Measurements from ENCODE around the gene MRPL55.
A peak's percentile ranks its signal among the peaks of the same experiment; 100 is the strongest.

The MRPL55 gene

DNA sequence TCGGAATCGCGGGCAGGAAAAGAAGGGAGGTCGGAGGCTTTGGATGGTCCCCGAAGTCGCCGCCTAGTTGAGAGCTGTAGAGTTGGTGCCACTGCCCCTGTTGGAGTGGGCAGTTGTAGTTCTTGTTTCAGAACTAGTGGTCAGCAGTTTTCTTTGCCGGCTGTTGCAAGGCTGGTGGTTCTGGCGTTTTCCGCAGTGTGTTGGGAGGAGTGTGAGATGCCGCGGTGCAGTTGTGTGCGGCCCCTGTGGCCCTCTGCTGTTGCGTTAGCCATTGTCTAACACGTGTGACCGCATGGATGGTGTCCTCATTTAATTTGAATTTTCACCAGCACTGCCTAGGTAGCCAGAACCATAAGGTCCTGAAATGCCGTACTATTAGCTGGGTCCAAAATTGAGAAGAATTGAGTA is 25.2 kb downstream of the MRPL55 start:
- no peak for DNase-seq

DNA sequence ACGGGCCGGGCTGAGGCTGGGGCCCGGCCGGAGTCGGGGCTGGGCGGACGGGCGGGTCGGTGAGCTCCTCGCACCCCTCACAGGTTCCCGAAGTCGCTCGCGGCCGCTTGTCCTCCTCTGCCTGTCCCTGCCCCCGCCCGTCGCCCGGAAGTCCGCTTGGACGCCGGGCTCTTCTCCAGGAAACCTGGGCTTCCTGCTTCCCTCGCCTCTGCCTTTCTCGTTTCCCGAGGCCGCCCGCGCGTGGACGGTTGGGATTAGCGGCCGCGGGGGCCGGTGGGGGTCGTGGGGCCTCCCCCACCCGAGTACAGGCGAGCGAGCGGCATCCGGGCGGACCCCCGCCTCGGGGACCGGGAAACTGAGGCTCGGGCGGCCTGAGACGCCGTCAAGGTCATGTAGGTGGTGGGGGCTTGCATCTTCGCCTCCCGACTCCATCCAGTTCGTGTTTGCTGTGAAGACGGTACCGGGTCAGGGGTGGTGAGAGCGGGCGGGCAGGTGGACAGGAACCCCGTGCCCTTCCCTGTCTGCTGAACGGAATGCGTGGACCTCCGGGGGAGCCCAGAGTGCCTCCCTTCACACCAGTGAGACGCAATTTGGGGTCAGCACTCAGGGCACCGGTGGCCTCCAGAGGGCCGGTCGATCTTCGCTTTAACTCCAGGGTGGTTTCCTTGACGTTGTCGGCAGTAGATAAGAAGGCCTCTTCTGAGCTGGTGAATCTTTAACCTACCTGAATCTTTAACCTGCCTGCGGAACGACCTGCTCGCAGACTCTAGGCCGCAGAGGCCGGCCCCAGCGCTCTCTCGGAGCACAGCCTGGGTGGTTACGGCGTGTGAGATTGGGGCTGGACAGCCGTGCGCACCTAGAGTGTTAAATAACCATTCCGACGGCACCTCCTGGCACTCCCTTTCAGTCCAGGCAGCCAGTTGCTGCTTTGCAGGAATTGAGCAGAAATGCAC is 25.9 kb downstream of the MRPL55 start:
- DNase-seq: peak; percentile 22 to 36

GRCh38 chr1:228082214-228082917 is 26.7 kb downstream of the MRPL55 start, which contains the start of gene ARF1:
Gene ARF1 (plus strand): TSS chr1:228082708. CDS start chr1:228097115, 14,407 bp downstream.
- peak; percentile 92 to 95 for DNase-seq

- no peak for DNase-seq
Observed at GRCh38 chr1:228081578-228082213, 27.4 kb downstream of the MRPL55 start.

DNA sequence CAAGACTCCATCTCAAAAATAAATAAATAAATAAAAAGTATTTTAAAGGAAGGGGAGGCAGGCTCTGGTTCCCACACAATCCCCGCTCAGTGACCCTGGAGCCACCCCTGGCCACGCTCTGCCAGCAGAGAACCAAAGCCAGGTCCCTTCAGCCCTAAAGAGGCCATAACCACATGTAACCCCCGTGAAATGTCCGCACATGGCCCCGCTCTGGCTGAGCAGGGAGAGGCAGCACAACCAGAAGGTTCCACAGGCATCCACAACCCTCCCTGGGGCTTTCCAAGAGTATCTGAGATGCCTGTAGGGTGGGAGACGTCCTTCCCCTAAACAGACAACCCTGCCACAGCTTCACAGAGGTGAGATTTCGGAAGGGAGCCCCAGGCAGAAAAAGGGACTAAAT is 28.0 kb downstream of the MRPL55 start:
- no peak for DNase-seq

GRCh38 chr1:228079601-228080263 is 29.4 kb downstream of the MRPL55 start:
- DNase-seq: no peak

DNA sequence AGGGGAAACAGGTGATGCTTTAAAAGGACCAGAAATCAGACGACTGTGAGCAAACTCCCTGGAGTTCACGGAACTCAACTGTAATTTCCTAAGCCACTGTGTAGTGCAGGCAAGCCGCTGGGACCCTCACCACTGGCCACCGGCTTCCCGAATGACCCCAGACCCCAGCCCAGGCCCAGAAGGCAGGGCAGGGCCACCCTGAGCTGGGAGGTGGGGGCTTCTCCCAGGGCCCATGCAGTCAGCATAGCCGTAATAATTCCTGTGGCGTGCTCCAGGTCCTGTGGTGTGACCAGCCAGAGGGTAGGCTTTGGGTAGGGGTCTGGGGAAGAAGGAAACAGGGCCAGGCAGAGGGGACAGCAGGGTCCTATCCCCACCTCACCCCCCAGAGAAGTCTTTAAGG is 30.1 kb downstream of the MRPL55 start:
- no peak for DNase-seq

GRCh38 chr1:228077565-228078330 is 31.4 kb downstream of the MRPL55 start:
- no peak for DNase-seq

DNA sequence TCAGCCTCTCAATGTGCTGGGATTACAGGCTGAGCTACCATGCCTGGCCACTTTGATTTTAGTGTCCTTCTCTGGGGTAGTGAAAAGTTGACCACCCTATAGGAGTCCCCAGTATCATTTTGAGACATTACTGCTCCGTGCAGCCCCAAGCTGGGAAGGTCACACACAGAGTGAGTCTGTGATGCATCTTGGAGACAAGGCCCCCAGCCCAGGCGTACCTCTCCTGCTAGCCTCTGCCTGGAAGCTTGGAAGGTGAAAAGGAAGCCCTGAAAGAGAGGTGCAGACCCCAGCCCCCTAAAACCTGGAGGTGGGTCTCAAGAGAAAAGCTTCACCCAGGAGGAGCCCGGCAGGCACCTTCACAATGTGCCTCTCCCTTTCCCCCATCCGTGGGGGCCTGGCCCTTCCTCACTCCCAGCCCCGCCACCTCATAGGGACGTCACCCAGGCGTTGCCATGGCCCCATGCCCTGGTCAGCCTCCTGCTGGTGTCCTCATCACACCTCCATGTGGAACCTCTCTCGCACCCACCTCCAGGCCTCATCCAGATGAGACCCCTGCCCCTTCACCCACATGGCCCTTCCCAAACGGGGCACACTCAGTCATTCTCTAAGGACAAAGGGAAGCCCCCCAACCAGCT is 32.2 kb downstream of the MRPL55 start:
- no peak for DNase-seq

DNA sequence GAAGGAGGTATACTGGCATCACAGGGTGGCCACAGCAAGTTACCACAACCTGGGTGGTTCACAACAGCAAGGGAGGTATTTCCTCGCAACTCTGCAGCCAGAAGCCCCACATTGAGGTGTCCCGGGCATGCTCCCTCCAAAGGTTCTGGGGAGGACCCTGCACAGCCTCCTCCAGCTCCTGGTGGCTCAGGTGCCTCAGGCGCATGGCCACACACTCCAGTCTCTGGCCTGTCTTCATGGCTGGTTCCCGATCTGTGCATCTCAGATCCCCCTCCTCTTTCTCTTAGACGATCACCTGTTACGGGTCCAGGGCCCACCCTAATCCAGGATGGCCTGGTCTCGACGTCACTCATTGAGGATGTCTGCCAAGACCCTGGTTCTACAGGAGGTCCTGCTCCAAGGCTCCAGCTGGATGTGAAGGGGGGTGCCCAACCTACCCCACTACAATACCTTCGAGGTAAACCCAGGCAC is 33.3 kb downstream of the MRPL55 start:
- no peak for DNase-seq

DNA sequence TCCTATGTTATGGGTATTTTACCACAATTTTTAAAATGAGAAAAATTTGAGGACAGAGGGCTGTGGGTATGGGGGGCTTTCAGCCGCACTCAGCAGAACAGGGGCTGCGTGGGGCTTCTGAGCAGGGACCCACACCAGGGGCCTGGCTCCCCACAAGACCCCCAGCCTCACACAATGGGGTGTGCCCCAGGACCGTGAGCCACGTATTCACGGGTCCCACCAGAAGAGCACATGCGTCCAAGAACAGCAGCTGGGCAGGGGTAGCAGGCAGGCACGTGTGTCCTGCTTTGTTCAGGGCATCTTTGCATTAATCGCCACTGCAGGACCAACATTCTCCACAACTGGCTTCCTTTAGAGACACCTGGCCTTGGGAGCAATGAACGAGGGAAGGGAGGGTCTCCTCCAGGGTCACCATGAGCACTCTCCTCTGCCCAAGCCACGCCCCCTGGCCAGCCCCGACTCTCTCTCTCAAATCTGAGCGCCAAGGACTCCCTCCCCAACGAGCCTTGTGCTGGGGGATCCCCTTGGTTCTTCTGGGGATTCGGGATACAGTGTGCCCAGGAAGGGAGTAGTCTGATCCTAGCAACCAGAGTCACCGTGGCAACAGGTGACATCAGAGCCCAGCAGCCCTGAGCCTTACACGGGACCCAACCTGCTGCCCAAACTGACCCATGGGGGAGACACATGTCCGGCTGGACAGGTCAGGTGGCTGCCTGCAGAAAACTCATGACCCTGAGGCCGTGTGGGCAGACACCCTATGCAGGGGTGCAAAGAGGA is 34.0 kb downstream of the MRPL55 start:
- no peak for DNase-seq

- no peak for DNase-seq
Observed at GRCh38 chr1:228073857-228074545, 35.1 kb downstream of the MRPL55 start.

- DNase-seq: no peak
Observed at GRCh38 chr1:228073061-228073856, 35.8 kb downstream of the MRPL55 start.

- no peak for DNase-seq
Observed at GRCh38 chr1:228072658-228073043, 36.4 kb downstream of the MRPL55 start.

GRCh38 chr1:228071839-228072657 is 37.1 kb downstream of the MRPL55 start:
- DNase-seq: no peak

- no peak for DNase-seq
Observed at GRCh38 chr1:228070851-228071250, 38.2 kb downstream of the MRPL55 start.

DNA sequence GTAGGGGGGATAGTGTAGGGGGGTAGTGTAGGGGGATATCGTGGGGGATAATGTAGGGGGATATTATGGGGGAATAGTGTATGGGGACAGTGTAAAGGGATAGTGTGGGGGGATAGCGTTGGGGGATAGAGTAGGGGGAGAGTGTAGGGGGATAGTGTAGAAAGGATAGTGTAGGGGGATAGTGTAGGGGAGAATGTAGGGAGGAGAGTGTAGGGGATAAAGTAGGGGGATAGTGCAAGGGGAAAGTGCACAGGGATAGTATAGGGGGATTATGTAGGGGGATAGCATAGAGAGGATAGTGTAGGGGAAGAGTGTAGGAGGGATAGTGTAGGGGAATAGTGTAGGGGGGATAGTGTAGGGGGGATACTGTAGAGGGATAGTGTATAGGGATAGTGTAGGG is 38.9 kb downstream of the MRPL55 start:
- no peak for DNase-seq

GRCh38 chr1:228068359-228068758 is 40.7 kb downstream of the MRPL55 start:
- DNase-seq: no peak

Measured in stimulated activated CD4-positive, alpha-beta T cell treated with anti-CD3 and anti-CD28 coated beads, Interleukin-4, amount 100 ng/mL, for 4 hours (primary cell).